Endothelial cell of umbilical vein (primary cell): Measurements from ENCODE around the gene ATP8A2. TPM values are rescaled to one million over a fixed set of nuclear protein-coding genes. Genes with fewer than 3 reads are reported as not detected.

Experiments used
- BruUV-seq: library from RNA; stranded (reverse); fragments of 400-500 nt; replicated peaks from 2 replicates; lab custom pipeline; 2021; lab: Mats Ljungman, UMichigan
- CTCF ChIA-PET: fragments of 300-600, 350-600 bp; sonication (Branson Sonifier 250); formaldehyde crosslinking; loops from one replicate; lab custom pipeline; 2021; ENCODE audit warnings: antibody characterized with exemption, inconsistent platforms; lab: Charles Lee
- POLR2A ChIA-PET: fragments of 300-600, 350-600 bp; sonication (Branson Sonifier 250); formaldehyde crosslinking; loops from one replicate; lab custom pipeline; 2021; ENCODE audit warnings: antibody characterized with exemption, inconsistent platforms; lab: Charles Lee
- DNase-seq: peaks from one replicate; pipeline ENCODE4 v3.0.0-alpha.2; 2011; ENCODE audit warnings: low read depth, low spot score
- FAIRE-seq: peaks from 2 replicates; lab custom pipeline; 2011; peaks lifted over from hg19 to GRCh38; lab: Jason Lieb, UNC
- H2AFZ ChIP-seq: 2 replicates; pipeline ENCODE4 v1.6.0; 2012; ENCODE audit warnings: low read depth, low read length, control low read depth, inconsistent platforms
- H3K27ac ChIP-seq: 2 replicates; pipeline ENCODE4 v1.5.1; 2011; ENCODE audit warnings: low read depth, mild to moderate bottlenecking, control low read depth, low read length, moderate library complexity; ENCODE audit not compliant: insufficient read depth
- H3K27me3 ChIP-seq, 2 experiments: 2 replicates each; pipeline versions ENCODE4 v1.6.0 to v1.6.1; 2011; ENCODE audit warnings: low read length in 2 of 2, mixed read lengths in 1 of 2; ENCODE audit not compliant: control insufficient read depth in 2 of 2, insufficient read depth in 2 of 2
- H3K36me3 ChIP-seq, 2 experiments: 2 replicates in 1 of 2; 3 replicates in 1 of 2; pipeline ENCODE4 v1.5.1; 2011; ENCODE audit warnings: low read length in 2 of 2, mild to moderate bottlenecking in 1 of 2, moderate library complexity in 1 of 2; ENCODE audit not compliant: control insufficient read depth in 2 of 2, insufficient read depth in 2 of 2; ENCODE audit errors: extremely low read depth in 1 of 2
- H3K4me1 ChIP-seq: 3 replicates; pipeline ENCODE4 v1.5.1; 2011; ENCODE audit warnings: mild to moderate bottlenecking, low read length; ENCODE audit not compliant: control insufficient read depth, insufficient read depth; ENCODE audit errors: extremely low read depth
- H3K4me2 ChIP-seq: 2 replicates; pipeline ENCODE4 v1.6.1; 2011; ENCODE audit warnings: low read length, control low read depth, mixed read lengths; ENCODE audit not compliant: insufficient read depth
- H3K4me3 ChIP-seq, 3 experiments: fragments of 200-600 bp in 1 of 3; sonication (generic), shearing (Covaris generic) in 1 of 3; replicated peaks in 1 of 3; 2 replicates each; pipeline ENCODE4 v1.5.1; 2011 to 2016; ENCODE audit warnings: control low read depth in 3 of 3, low read length in 3 of 3, mild to moderate bottlenecking in 2 of 3, inconsistent platforms in 1 of 3, low read depth in 1 of 3, moderate library complexity in 1 of 3; ENCODE audit not compliant: insufficient read depth in 1 of 3
- H3K79me2 ChIP-seq: 2 replicates; pipeline ENCODE4 v1.6.0; 2012; ENCODE audit warnings: low read length, inconsistent platforms; ENCODE audit not compliant: control insufficient read depth, insufficient read depth
- H3K9ac ChIP-seq: replicated peaks from 2 replicates; pipeline ENCODE3; 2011; ENCODE audit warnings: low read length, control low read depth; ENCODE audit not compliant: insufficient read depth; ENCODE audit errors: extremely low read depth
- H3K9me1 ChIP-seq: replicated peaks from 3 replicates; pipeline ENCODE4 v1.6.0; 2011; ENCODE audit warnings: mild to moderate bottlenecking, low read length; ENCODE audit not compliant: control insufficient read depth, insufficient read depth; ENCODE audit errors: extremely low read depth
- H3K9me3 ChIP-seq: replicated peaks from 2 replicates; pipeline ENCODE4 v1.5.1; 2012; ENCODE audit warnings: low read length, inconsistent platforms; ENCODE audit not compliant: control insufficient read depth, insufficient read depth
- H4K20me1 ChIP-seq: replicated peaks from 2 replicates; pipeline ENCODE3; 2011; ENCODE audit warnings: mild to moderate bottlenecking, low read length; ENCODE audit not compliant: control insufficient read depth, insufficient read depth; ENCODE audit errors: extremely low read depth
- EZH2 ChIP-seq: IDR thresholded peaks from 2 replicates; pipeline ENCODE4 v1.6.1; 2012; ENCODE audit warnings: borderline replicate concordance, low read depth, mild to moderate bottlenecking, moderate library complexity, low read length, inconsistent platforms; ENCODE audit not compliant: severe bottlenecking
- FOS ChIP-seq: IDR thresholded peaks from 2 replicates; pipeline ENCODE4 v1.6.1; 2011; ENCODE audit warnings: mild to moderate bottlenecking, low read length, moderate library complexity, borderline replicate concordance; ENCODE audit not compliant: insufficient read depth
- GATA2 ChIP-seq: IDR thresholded peaks from 2 replicates; pipeline ENCODE4 v1.7.0; 2011; ENCODE audit warnings: low read depth, mild to moderate bottlenecking, moderate library complexity, mixed read lengths, low read length; ENCODE audit not compliant: insufficient read length, insufficient read depth
- JUN ChIP-seq: IDR thresholded peaks from 2 replicates; pipeline ENCODE4 v1.6.1; 2011; ENCODE audit warnings: borderline replicate concordance, low read depth; ENCODE audit not compliant: insufficient read length, insufficient read depth
- MYC ChIP-seq: IDR thresholded peaks from one replicate; pipeline ENCODE4 v1.6.1; 2011; ENCODE audit warnings: mild to moderate bottlenecking, low read depth, low read length
- POLR2A ChIP-seq: IDR thresholded peaks from 2 replicates; pipeline ENCODE4 v1.6.1; 2012; ENCODE audit warnings: low read depth, mild to moderate bottlenecking, control low read depth, low read length
- POLR2AphosphoS5 ChIP-seq: IDR thresholded peaks from 2 replicates; pipeline ENCODE4 v1.6.1; 2012; ENCODE audit warnings: low read depth, mild to moderate bottlenecking, control low read depth, low read length, moderate library complexity; ENCODE audit not compliant: insufficient read depth
- dilution Hi-C: fragments of 300-500 bp; cut with MboI; formaldehyde crosslinking; loops from one replicate; pipeline ENCODE4 v1.15.0; 2019; ENCODE audit warnings: low sequenced_read_pairs; ENCODE audit not compliant: extremely low pct_ligation_motif_present
- intact Hi-C: fragments of 100-400 bp; cut with micrococcal nuclease; formaldehyde crosslinking; loops from one replicate; pipeline ENCODE4 v1.10.0; 2022
- polyA plus RNA-seq, 4 experiments: library from polyadenylated mRNA; depleted of rRNA in 3 of 4; stranded (reverse) in 3 of 4; unstranded in 1 of 4; fragments of >200 nt; gene quantifications; 2 replicates each; pipeline versions ENCODE4 v1.2.1 to v1.2.3, GENCODE V29; 2011 to 2012; ENCODE audit warnings: missing spikeins in 1 of 4
- total RNA-seq: library from RNA; stranded (reverse); gene quantifications from 2 replicates; pipeline ENCODE4 v1.2.3, GENCODE V29; 2021
- TF ChIP-seq, protein P1 (sequence below): IDR thresholded peaks from 2 replicates; pipeline ENCODE4 v1.6.1; 2011; ENCODE audit not compliant: insufficient read depth, insufficient read length
- TF ChIP-seq, protein P2 (sequence below), 2 donors: IDR thresholded peaks; 1 replicate in 1 of 2; 2 replicates in 1 of 2; pipeline ENCODE4 v1.5.1; 2011; ENCODE audit warnings: low read length in 2 of 2, mild to moderate bottlenecking in 2 of 2, moderate library complexity in 2 of 2, control low read depth in 1 of 2, inconsistent platforms in 1 of 2, low read depth in 1 of 2; ENCODE audit not compliant: insufficient read depth in 1 of 2; ENCODE audit errors: extremely low read depth in 1 of 2

The ATP8A2 gene
- total and polyA plus RNA-seq, 2 donors (not counting 3 experiments of a cell fraction or from before 2014, with no cell fraction given): 0.11 to 0.49 TPM

DNA sequence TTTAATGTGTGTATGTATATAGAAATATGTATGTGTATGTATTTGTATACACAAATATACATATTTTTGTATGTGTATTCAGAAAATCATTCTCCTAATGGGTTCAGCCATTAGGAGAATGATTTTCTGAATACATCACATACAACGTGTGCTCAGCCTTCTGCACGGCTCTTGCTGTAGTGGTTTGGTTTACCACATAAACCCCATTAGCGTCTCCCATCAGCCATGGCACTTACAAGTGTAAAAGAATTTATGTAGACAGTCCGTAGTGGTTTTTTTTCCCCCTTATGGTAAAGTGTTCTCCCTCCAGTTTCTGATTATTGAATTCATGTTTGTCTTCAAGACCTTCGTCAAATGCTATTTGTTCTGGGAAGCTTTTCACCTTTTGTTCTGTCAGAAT, 38.2 kb downstream of the ATP8A2 start:
- ChIA-PET POLR2A (no interaction called here), CTCF (no interaction called here)
- Histone ChIP-seq H3K9me1 (no peaks in the 10 kb centered on the region), H3K79me2 (no peaks in the 10 kb centered on the region), H3K4me1 (no peaks in the 10 kb centered on the region), H3K27me3 (no peaks in the 10 kb centered on the region), H3K9me3 (no peaks in the 10 kb centered on the region), H3K4me3 (no peak overlapping the region), H3K27ac (no peak overlapping the region), H3K4me2 (no peak overlapping the region), H2AFZ (no peak overlapping the region), H3K36me3 (no peaks in the 10 kb centered on the region), H4K20me1 (no peaks in the 10 kb centered on the region), H3K9ac (no peak overlapping the region)
- DNase-seq (no peak), FAIRE-seq (no peak)
- dilution Hi-C loops (no loop called here), intact Hi-C loops (no loop called here)
- TF ChIP-seq, protein P1, sequence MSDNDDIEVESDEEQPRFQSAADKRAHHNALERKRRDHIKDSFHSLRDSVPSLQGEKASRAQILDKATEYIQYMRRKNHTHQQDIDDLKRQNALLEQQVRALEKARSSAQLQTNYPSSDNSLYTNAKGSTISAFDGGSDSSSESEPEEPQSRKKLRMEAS: no peak
- TF ChIP-seq GATA2: no peak
- no TSS peak for BruUV-seq

DNA sequence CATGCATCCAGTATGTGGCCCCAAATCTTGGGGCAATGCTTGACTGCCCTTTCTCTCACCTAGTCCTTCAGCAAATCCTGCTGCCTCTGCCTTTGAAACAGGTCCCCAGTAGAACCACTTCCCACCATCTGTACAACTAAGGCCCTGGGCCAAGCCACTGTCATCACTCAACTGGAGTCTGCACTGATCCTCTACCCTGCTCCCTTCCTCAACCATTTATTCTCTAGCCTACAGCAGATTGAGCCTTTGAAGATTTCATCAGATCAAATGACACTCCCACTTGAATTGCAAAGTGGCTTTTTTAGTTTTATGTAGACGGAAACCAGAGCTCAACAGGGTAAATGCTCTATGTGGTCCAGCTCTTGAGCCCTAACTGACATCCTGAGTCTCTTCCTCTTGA, 43.5 kb downstream of the ATP8A2 start:
- Histone ChIP-seq H4K20me1 (no peaks in the 10 kb centered on the region), H3K4me2 (no peak overlapping the region), H3K79me2 (no peaks in the 10 kb centered on the region), H3K4me1 (no peaks in the 10 kb centered on the region), H3K9ac (no peak overlapping the region), H3K9me3 (no peaks in the 10 kb centered on the region), H3K36me3 (no peaks in the 10 kb centered on the region), H3K27ac (no peak overlapping the region), H3K9me1 (no peaks in the 10 kb centered on the region), H3K4me3 (no peak overlapping the region), H2AFZ (no peak overlapping the region), H3K27me3 (no peaks in the 10 kb centered on the region)
- POLR2A ChIA-PET: no interaction called here
- BruUV-seq: no TSS peak
- dilution Hi-C loops (no loop called here), intact Hi-C loops (no loop called here)
- DNase-seq: no peak
- CTCF ChIA-PET: no interaction called here
- no peak for FAIRE-seq
- TF ChIP-seq JUN: no peak
- no peak for TF ChIP-seq MYC
- TF ChIP-seq POLR2A: no peak
- TF ChIP-seq, protein P2, sequence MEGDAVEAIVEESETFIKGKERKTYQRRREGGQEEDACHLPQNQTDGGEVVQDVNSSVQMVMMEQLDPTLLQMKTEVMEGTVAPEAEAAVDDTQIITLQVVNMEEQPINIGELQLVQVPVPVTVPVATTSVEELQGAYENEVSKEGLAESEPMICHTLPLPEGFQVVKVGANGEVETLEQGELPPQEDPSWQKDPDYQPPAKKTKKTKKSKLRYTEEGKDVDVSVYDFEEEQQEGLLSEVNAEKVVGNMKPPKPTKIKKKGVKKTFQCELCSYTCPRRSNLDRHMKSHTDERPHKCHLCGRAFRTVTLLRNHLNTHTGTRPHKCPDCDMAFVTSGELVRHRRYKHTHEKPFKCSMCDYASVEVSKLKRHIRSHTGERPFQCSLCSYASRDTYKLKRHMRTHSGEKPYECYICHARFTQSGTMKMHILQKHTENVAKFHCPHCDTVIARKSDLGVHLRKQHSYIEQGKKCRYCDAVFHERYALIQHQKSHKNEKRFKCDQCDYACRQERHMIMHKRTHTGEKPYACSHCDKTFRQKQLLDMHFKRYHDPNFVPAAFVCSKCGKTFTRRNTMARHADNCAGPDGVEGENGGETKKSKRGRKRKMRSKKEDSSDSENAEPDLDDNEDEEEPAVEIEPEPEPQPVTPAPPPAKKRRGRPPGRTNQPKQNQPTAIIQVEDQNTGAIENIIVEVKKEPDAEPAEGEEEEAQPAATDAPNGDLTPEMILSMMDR (IDR thresholded peaks at IDR 0.05; ENCODE audit: extremely low read depth in 1 of 2, insufficient read depth in 1 of 2, low read depth in 1 of 2, low read length in 2 of 2): no peak
- no peak for TF ChIP-seq GATA2
- TF ChIP-seq, protein P1: no peak
- no peak for TF ChIP-seq POLR2AphosphoS5
- TF ChIP-seq EZH2: no peak
- no peak for TF ChIP-seq FOS
